ENCODE results near the gene RYR2.

DNA sequence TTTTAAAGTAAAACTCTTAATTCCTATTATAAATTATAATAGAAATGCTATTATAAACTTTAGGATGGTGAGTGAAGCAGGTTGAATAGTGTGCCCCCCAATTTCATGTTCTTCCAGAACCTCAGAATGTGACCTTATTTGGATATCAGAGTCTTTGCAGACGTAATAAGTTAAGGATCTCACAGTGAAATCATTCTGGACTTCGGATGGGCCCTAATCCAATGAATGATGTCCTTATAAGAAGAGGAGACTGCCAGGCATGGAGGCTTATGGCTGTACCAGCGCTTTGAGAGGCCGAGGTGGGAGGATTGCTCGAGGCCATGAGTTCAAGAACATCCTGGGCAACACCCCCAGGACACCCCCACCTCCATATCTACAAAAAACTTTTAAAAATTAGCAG, 28.4 kb upstream of the RYR2 start:
- no peak for TF ChIP-seq ZFX (IDR thresholded peaks at IDR 0.05)
- TF ChIP-seq, protein P1, sequence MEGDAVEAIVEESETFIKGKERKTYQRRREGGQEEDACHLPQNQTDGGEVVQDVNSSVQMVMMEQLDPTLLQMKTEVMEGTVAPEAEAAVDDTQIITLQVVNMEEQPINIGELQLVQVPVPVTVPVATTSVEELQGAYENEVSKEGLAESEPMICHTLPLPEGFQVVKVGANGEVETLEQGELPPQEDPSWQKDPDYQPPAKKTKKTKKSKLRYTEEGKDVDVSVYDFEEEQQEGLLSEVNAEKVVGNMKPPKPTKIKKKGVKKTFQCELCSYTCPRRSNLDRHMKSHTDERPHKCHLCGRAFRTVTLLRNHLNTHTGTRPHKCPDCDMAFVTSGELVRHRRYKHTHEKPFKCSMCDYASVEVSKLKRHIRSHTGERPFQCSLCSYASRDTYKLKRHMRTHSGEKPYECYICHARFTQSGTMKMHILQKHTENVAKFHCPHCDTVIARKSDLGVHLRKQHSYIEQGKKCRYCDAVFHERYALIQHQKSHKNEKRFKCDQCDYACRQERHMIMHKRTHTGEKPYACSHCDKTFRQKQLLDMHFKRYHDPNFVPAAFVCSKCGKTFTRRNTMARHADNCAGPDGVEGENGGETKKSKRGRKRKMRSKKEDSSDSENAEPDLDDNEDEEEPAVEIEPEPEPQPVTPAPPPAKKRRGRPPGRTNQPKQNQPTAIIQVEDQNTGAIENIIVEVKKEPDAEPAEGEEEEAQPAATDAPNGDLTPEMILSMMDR (conservative IDR thresholded peaks at IDR 0.05) = no peak
